H7 (cell line): ENCODE data around the gene SORL1. TPM values are rescaled to one million over a fixed set of nuclear protein-coding genes. Genes with fewer than 3 reads are reported as not detected.
A peak's percentile ranks its signal among the peaks of the same experiment; 100 is the strongest.

ENCODE experiments used
- DNase-seq: peaks from one replicate; pipeline ENCODE4 v3.0.0; 2012
- H3K27me3 ChIP-seq: 2 replicates; pipeline ENCODE4 v1.6.0; 2011; ENCODE audit warnings: mild to moderate bottlenecking, low read length; ENCODE audit not compliant: control insufficient read depth, insufficient read depth
- H3K36me3 ChIP-seq: replicated peaks from 2 replicates; pipeline ENCODE4 v1.5.1; 2011; ENCODE audit warnings: low read length; ENCODE audit not compliant: control insufficient read depth, insufficient read depth
- H3K4me3 ChIP-seq: 2 replicates; pipeline ENCODE4 v1.5.1; 2011; ENCODE audit warnings: low read depth, mild to moderate bottlenecking, control low read depth, low read length, moderate library complexity; ENCODE audit not compliant: insufficient read depth
- total RNA-seq: library from RNA; depleted of rRNA; stranded (reverse); fragments of >200 nt; shearing (Covaris generic); gene quantifications from 2 replicates; pipeline ENCODE4 v1.2.3, GENCODE V29; 2014

The SORL1 gene
- total RNA-seq, 1 experiment from 2014 or later = 13.3 TPM

DNA sequence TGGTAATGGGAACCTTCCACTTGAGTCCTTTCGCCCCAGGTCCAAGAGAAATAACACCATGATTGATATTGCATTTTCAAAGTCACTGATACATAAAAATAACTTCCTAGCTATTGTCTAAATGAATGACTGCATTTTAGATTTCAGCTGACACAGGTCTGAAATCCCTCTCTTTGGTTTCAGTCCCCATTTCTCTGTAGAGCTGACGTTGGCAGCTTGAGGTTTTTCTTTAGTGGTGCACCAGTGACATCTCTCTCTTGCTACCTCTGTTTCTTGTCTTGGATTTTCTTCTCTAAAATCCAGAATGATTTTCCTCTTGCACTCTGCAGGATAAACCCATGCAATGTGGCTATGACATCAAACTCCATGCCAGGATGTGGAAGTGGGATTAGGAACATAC lies 31.7 kb upstream of the SORL1 start:
- H3K4me3 ChIP-seq = no peak overlapping the region
- no peaks in the 10 kb centered on the region for H3K27me3 ChIP-seq
- no peak for DNase-seq
- no peaks in the 10 kb centered on the region for H3K36me3 ChIP-seq

GRCh38 chr11:121421149-121421901 lies 30.8 kb upstream of the SORL1 start:
- no peak for DNase-seq
- H3K36me3 ChIP-seq = no peaks in the 10 kb centered on the region
- no peaks in the 10 kb centered on the region for H3K27me3 ChIP-seq

GRCh38 chr11:121422675-121423074 lies 29.4 kb upstream of the SORL1 start:
- H3K4me3 ChIP-seq = no peak overlapping the region
- no peak for DNase-seq
- H3K36me3 ChIP-seq = no peaks in the 10 kb centered on the region
- H3K27me3 ChIP-seq = peaks cover 2% of the 10 kb centered on the region

More at GRCh38 chr11:121421149-121421901, 30.8 kb upstream of the SORL1 start:
- H3K4me3 ChIP-seq = no peak overlapping the region

DNA sequence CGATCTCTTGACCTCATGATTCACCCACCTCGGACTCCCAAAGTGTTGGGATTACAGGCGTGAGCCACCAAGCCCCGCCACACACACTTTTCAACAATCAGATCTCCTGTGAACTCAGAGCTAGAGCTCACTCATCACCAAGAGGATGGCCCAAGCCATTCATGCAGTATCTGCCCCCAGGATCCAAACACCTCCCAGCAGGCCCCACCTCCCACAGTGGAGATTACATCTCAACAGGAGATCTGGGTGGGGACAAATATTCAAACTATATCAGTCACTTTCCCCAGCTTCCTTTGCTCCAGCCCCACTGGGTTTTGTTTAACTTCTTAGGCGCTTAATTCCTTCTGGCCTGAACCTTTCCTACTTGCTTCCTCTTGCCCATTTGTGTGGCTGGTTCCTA lies 26.3 kb upstream of the SORL1 start:
- Histone ChIP-seq H3K27me3 (peaks cover 2% of the 10 kb centered on the region), H3K36me3 (no peaks in the 10 kb centered on the region), H3K4me3 (no peak overlapping the region)
- no peak for DNase-seq

DNA sequence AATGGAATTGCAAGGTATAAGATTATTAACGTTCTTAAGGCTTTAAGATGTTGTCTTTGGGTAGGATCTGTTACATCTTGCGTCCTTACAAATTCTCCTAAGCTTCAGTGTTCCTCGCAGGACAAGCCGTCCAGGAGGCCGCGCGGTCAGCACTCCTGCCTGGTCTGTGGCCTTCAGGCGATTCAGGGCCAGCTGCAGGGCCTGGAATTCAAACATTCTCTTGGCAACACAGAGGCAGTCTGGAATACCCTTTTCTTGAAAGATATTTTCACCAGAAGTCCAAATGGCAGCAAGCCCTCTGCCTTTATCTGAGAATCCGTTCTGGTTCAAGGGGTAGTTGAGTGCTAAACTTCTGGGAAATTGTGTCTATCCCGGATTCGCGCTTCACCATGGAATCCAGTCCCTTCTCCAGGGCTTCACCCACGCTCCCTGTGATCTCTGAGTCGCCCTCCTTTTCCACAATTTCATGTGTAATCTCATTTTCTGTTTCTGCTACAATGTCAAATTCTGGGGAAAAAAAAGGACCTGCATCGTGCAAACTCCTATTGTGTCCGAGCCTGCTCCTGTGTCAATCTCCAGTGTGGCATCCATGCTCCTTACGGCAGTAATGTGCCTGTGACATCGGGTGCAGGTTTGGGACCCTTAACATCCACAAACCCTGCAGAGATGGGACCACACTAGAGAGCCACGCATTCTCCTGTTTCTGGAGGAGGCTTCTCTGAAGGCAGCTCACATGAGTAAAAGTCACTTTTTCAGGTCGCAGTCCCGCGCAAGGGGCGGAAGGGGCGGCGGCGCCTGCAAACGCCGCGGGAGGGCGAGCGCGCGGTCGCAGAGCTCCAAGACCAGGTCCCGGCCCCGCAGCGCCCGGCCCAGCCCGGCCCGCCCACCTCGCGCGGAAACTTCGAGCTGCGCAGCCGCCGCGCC lies 25.4 kb upstream of the SORL1 start:
- H3K27me3 ChIP-seq = peaks cover 2% of the 10 kb centered on the region
- no peaks in the 10 kb centered on the region for H3K36me3 ChIP-seq
- H3K4me3 ChIP-seq = peak overlapping the region; percentile 38
- peak; percentile 91 for DNase-seq

DNA sequence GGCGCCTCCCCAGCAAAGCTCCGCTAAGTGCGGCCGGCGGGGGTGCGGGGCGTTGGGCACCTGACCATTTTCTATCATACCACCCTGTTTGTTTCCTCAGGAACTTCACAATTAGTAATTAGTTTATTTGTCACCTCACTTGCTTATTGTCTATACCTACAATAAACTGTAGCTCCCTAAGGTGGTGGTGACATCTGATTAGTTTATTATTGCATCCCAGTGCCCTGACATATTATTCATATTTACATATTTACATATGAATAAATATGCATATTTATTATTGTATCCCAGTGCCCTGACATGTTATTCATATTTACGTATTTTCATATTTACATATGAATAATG lies 24.7 kb upstream of the SORL1 start:
- peak overlapping the region; percentile 38 for H3K4me3 ChIP-seq
- DNase-seq = no peak
- peaks cover 2% of the 10 kb centered on the region for H3K27me3 ChIP-seq
- no peaks in the 10 kb centered on the region for H3K36me3 ChIP-seq

GRCh38 chr11:121429556-121429955 lies 22.6 kb upstream of the SORL1 start:
- DNase-seq = no peak
- H3K4me3 ChIP-seq = no peak overlapping the region
- H3K27me3 ChIP-seq = peaks cover 2% of the 10 kb centered on the region

GRCh38 chr11:121431820-121432526 lies 20.1 kb upstream of the SORL1 start:
- no peaks in the 10 kb centered on the region for H3K36me3 ChIP-seq
- DNase-seq = no peak
- peaks cover under 1% of the 10 kb centered on the region for H3K27me3 ChIP-seq
- no peak overlapping the region for H3K4me3 ChIP-seq

More at GRCh38 chr11:121429556-121429955, 22.6 kb upstream of the SORL1 start:
- no peaks in the 10 kb centered on the region for H3K36me3 ChIP-seq

- no peak for DNase-seq
Measured at GRCh38 chr11:121435132-121435531, 17.0 kb upstream of the SORL1 start.

DNA sequence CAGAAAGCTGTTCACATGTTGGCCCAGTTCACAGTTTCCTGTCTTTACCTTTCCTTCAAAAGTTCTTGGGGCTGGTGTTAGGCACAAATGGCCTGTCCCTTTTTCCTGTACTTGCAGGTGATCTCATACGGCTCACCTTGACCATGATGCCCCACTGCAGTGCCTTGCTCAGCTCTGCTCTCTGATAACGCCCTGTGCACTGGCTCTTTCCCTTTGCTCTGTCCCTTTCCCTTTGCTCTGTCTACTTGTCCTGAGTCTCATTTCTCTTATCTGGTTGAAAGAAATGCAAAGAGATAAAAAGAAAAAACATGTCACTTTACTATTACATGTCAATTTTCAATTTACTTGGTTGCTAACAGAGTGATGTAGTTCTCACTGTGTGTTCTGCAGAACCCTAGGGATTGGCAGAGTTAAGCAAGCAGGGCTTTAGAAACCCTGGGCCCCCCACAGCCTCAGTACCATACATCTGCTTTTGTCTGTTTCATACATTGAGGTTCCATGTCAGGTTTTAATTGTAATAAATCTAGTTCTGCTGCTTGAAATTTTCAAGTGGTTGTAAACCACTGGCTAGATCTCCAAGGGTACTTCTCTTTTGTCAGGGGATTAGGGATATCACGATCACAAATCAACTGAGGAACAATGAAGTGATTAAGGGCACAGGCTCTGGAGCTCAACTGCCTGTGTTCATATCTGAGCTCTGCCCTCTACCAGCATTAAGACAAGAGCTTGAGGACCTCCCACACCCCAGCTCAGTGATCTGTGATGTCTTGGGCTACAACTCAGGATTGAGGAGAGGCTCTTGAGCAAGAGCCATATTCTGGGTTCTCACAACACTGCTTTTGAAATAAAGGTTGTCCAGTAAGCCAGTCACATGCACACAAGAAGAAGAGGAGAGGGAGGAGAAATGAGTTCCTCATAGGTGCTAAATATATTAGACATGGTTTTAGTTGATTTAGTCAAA lies 16.3 kb upstream of the SORL1 start:
- Histone ChIP-seq H3K36me3 (no peaks in the 10 kb centered on the region), H3K27me3 (no peaks in the 10 kb centered on the region), H3K4me3 (no peak overlapping the region)
- DNase-seq = no peak

More at GRCh38 chr11:121435132-121435531, 17.0 kb upstream of the SORL1 start:
- no peaks in the 10 kb centered on the region for H3K27me3 ChIP-seq
- no peak overlapping the region for H3K4me3 ChIP-seq
- H3K36me3 ChIP-seq = no peaks in the 10 kb centered on the region

GRCh38 chr11:121437018-121437685 lies 15.0 kb upstream of the SORL1 start:
- no peaks in the 10 kb centered on the region for H3K27me3 ChIP-seq
- H3K36me3 ChIP-seq = no peaks in the 10 kb centered on the region
- H3K4me3 ChIP-seq = no peak overlapping the region
- DNase-seq = no peak

- Histone ChIP-seq H3K4me3 (no peak overlapping the region), H3K27me3 (no peaks in the 10 kb centered on the region), H3K36me3 (no peaks in the 10 kb centered on the region)
- no peak for DNase-seq
Measured at GRCh38 chr11:121437686-121438078, 14.4 kb upstream of the SORL1 start.

GRCh38 chr11:121439337-121439736 lies 12.8 kb upstream of the SORL1 start:
- H3K27me3 ChIP-seq = no peaks in the 10 kb centered on the region
- H3K4me3 ChIP-seq = no peak overlapping the region
- DNase-seq = no peak
- H3K36me3 ChIP-seq = no peaks in the 10 kb centered on the region
